ENCODE results near the gene TRIM50.
A peak's percentile ranks its signal among the peaks of the same experiment; 100 is the strongest.
"Not testable (repeated sequence)": the region's sequence is repeated elsewhere in the genome, so short reads cannot be mapped to it uniquely, and the experiment has no call there.

The TRIM50 gene

DNA sequence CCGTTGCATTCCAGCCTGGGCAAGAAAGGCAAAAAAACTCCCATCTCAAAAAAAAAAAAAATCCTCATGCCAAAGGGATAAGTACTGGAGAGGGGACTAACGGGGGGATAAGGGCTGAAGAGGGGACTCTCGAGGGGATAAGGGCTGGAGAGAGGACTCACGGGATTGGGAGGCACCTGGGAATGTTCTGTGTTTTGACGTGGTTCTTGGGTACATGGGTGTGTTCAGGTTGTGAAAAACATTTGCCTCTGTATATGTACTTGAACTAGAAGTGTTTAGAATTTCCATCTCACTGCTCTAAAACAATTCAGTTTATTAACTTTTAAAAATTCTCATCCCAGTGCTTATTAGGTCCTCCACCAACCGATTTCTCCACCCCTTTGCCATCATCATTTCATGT, 4.6 kb upstream of the TRIM50 start:
- Histone ChIP-seq H3K27ac (ENCODE audit: insufficient read depth, low read length, poor library complexity, severe bottlenecking) (no peak overlapping the region), H3K4me1 (ENCODE audit: control insufficient read depth, insufficient read depth, low read length, poor library complexity, severe bottlenecking) (no peaks in the 10 kb centered on the region), H3K4me3 (ENCODE audit: insufficient read depth, low read depth, low read length, poor library complexity, severe bottlenecking) (no peak overlapping the region), H3K36me3 (ENCODE audit: control insufficient read depth, insufficient read depth, low read length) (no peaks in the 10 kb centered on the region), H3K27me3 (replicated peaks; ENCODE audit: control insufficient read depth, insufficient read depth, low read length, poor library complexity, severe bottlenecking) (no peaks in the 10 kb centered on the region), H3K9me3 (ENCODE audit: control insufficient read depth, low read length) (no peaks in the 10 kb centered on the region)
- no peak for DNase-seq

DNA sequence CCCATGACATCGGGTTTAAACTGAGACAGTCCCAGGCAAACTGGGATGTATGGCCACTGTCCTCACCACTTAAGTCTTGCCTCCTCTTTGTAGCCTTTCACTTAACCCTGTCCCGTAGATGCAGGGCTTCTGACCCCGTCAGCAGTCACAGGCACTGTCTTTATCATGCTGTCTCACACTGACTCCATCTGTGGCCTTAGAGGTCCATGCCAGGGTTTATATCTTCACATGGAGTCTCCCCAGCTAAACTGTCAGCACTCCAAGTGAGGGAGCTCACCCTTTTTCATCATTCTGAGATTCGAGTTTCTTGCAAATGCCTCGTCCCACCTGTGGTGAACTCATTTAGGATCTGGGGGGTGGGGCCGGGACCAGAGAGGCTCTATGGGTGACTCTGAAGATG, 2.9 kb upstream of the TRIM50 start:
- Histone ChIP-seq H3K27ac (ENCODE audit: insufficient read depth, low read length, poor library complexity, severe bottlenecking) (no peak overlapping the region), H3K9me3 (ENCODE audit: control insufficient read depth, low read length) (no peaks in the 10 kb centered on the region), H3K27me3 (replicated peaks; ENCODE audit: control insufficient read depth, insufficient read depth, low read length, poor library complexity, severe bottlenecking) (no peaks in the 10 kb centered on the region), H3K36me3 (ENCODE audit: control insufficient read depth, insufficient read depth, low read length) (no peaks in the 10 kb centered on the region), H3K4me1 (ENCODE audit: control insufficient read depth, insufficient read depth, low read length, poor library complexity, severe bottlenecking) (no peaks in the 10 kb centered on the region), H3K4me3 (ENCODE audit: insufficient read depth, low read depth, low read length, poor library complexity, severe bottlenecking) (no peak overlapping the region)
- no peak for DNase-seq

DNA sequence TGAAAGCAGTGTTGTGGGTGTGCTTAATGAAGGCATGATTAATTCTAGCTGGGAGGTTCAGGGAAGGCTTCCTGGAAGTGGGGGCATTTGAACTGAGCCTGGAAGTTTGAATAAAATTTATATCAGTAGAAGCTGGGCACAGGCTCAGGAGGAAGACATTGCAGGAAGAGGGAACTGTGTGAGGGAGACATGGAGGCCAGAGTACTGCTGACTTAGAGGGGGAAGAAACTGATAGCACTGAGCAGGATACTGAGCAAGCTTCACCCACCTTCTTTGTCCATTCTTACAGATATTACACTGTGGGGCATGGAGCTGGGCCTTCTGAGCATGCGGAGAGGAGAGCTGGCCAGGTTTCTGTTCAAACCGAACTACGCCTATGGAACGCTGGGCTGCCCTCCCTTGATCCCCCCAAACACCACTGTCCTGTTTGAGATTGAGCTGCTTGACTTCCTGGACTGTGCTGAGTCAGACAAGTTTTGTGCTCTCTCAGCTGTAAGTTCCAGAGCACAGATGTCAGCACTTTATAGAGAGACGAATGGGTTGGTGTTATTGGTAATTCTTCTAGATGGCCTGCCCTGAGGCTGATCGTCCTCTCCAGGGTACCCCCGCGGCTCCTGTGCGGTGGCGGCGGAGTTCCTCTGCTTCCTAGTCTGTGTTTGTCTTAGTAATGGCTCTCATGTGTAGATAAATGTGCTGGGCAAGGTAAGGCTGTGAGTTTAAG, 2.1 kb upstream of the TRIM50 start:
- Histone ChIP-seq H3K36me3 (ENCODE audit: control insufficient read depth, insufficient read depth, low read length) (no peaks in the 10 kb centered on the region), H3K4me3 (ENCODE audit: insufficient read depth, low read depth, low read length, poor library complexity, severe bottlenecking) (no peak overlapping the region)
- DNase-seq: no peak

DNA sequence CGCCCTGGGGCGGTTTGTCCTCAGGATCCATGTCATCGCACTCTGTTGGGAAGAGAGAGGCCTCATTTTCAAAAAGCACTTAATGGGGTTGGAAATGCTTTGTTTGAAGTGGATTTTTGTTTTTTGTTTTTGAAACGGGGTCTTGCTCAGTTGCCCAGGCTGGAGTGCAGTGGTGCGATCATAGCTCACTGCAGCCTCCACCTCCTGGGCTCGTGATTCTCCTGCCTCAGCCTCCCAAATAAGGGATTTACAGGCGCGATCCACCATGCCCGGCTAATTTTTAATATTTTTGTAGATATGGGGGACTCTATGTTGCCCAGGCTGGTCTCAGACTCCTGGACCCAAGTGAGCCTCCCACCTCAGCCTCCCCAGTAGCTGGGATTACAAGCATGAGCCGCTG, 814 bp upstream of the TRIM50 start:
- Histone ChIP-seq H3K36me3 (ENCODE audit: control insufficient read depth, insufficient read depth, low read length) (no peaks in the 10 kb centered on the region), H3K9me3 (ENCODE audit: control insufficient read depth, low read length) (no peaks in the 10 kb centered on the region), H3K4me1 (ENCODE audit: control insufficient read depth, insufficient read depth, low read length, poor library complexity, severe bottlenecking) (peaks cover 4% of the 10 kb centered on the region), H3K27me3 (replicated peaks; ENCODE audit: control insufficient read depth, insufficient read depth, low read length, poor library complexity, severe bottlenecking) (no peaks in the 10 kb centered on the region), H3K27ac (ENCODE audit: insufficient read depth, low read length, poor library complexity, severe bottlenecking) (no peak overlapping the region), H3K4me3 (ENCODE audit: insufficient read depth, low read depth, low read length, poor library complexity, severe bottlenecking) (no peak overlapping the region)
- DNase-seq: no peak

More for the DNA sequence above, 2.1 kb upstream of the TRIM50 start:
- no peak overlapping the region for H3K27ac ChIP-seq (ENCODE audit: insufficient read depth, low read length, poor library complexity, severe bottlenecking)
- H3K9me3 ChIP-seq (ENCODE audit: control insufficient read depth, low read length): no peaks in the 10 kb centered on the region
- H3K27me3 ChIP-seq (replicated peaks; ENCODE audit: control insufficient read depth, insufficient read depth, low read length, poor library complexity, severe bottlenecking): no peaks in the 10 kb centered on the region
- H3K4me1 ChIP-seq (ENCODE audit: control insufficient read depth, insufficient read depth, low read length, poor library complexity, severe bottlenecking): no peaks in the 10 kb centered on the region

DNA sequence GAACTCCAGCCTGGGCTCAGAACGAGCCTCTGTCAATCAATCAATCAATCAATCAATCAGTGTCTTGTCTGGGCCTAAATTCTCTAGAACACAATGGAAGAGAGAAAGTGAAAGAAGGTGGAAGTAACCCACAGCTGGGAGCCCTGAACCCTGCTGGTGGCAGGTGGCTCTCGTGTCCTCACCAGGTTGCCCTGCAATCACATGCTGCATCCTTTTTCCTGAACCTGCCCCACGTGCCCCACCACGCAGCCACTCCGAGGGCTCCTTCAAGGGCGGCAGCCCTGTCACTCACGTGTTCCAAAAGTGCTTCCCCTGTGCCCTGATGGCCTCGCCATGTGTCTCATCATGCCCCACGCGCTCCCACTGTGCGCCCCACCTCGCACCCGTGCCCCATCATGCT, 433 bp downstream of the TRIM50 start:
- not testable (repeated sequence) for DNase-seq; H3K36me3 ChIP-seq (ENCODE audit: control insufficient read depth, insufficient read depth, low read length); H3K27ac ChIP-seq (ENCODE audit: insufficient read depth, low read length, poor library complexity, severe bottlenecking); H3K4me3 ChIP-seq (ENCODE audit: insufficient read depth, low read depth, low read length, poor library complexity, severe bottlenecking); H3K4me1 ChIP-seq (ENCODE audit: control insufficient read depth, insufficient read depth, low read length, poor library complexity, severe bottlenecking); H3K27me3 ChIP-seq (replicated peaks; ENCODE audit: control insufficient read depth, insufficient read depth, low read length, poor library complexity, severe bottlenecking); H3K9me3 ChIP-seq (ENCODE audit: control insufficient read depth, low read length)

DNA sequence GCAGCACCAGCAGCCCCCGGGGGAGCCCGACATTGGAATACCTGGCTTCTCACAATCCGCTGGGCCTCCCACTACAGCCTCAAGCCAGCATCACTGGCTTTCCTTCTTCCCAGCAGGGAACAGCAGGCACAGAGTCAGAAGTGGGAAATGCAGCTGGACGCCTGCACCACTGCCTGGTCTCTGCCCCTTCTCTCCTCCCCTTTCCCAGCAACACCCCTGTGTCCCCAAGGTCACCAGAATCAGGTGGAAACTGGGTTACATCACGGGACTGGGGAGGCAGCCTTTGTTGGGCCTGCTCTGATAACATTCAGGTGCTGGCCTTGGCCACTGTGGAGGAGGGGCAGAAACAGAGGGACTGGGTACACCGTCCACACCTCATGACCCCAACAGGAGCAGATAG, 2.5 kb downstream of the TRIM50 start:
- not testable (repeated sequence) for H3K27ac ChIP-seq (ENCODE audit: insufficient read depth, low read length, poor library complexity, severe bottlenecking); H3K4me3 ChIP-seq (ENCODE audit: insufficient read depth, low read depth, low read length, poor library complexity, severe bottlenecking); H3K36me3 ChIP-seq (ENCODE audit: control insufficient read depth, insufficient read depth, low read length); H3K9me3 ChIP-seq (ENCODE audit: control insufficient read depth, low read length); H3K4me1 ChIP-seq (ENCODE audit: control insufficient read depth, insufficient read depth, low read length, poor library complexity, severe bottlenecking); H3K27me3 ChIP-seq (replicated peaks; ENCODE audit: control insufficient read depth, insufficient read depth, low read length, poor library complexity, severe bottlenecking); DNase-seq

DNA sequence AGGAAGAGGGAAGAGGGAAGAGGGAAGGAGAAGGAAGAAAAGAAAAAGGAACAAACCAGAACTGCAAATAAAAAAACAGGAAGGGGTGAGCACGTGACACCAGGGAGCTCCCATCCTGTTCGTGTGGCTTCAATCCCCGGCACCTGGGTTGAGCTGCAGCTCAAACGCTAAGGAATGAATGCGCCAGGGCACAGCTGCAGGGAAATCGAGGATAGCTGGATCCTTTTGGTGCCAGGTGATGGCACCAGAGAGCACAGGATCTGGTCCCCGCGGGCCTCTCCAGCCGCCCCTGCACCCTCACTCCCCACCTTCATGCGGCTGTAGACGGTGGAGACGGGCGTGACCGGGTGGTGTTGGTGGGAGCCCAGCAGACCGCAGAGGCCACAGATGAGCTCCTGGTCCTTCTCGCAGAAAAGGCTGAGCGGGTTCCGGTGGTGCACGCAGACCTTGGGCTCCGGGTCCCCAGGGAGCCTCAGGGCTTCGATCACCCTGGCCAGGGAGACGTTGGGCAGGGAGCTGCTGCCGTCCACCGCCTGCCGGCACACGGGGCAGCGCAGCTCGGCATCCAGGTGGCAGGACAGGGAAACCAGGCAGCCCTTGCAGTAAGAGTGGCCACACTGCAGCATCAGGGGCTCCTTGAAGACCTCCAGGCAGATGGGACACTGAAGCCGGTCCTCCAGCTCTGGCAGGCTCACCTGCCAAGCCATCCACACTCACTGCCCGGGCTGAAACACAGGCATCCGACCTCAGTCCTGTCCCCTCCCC, 3.6 kb downstream of the TRIM50 start:
- H3K4me3 ChIP-seq (ENCODE audit: insufficient read depth, low read depth, low read length, poor library complexity, severe bottlenecking): peak overlapping the region; percentile 35
- not testable (repeated sequence) for H3K9me3 ChIP-seq (ENCODE audit: control insufficient read depth, low read length); H3K27me3 ChIP-seq (replicated peaks; ENCODE audit: control insufficient read depth, insufficient read depth, low read length, poor library complexity, severe bottlenecking); H3K27ac ChIP-seq (ENCODE audit: insufficient read depth, low read length, poor library complexity, severe bottlenecking); H3K4me1 ChIP-seq (ENCODE audit: control insufficient read depth, insufficient read depth, low read length, poor library complexity, severe bottlenecking); H3K36me3 ChIP-seq (ENCODE audit: control insufficient read depth, insufficient read depth, low read length)
- DNase-seq: peak in 2 of 3 donors; percentile 8 to 9

DNA sequence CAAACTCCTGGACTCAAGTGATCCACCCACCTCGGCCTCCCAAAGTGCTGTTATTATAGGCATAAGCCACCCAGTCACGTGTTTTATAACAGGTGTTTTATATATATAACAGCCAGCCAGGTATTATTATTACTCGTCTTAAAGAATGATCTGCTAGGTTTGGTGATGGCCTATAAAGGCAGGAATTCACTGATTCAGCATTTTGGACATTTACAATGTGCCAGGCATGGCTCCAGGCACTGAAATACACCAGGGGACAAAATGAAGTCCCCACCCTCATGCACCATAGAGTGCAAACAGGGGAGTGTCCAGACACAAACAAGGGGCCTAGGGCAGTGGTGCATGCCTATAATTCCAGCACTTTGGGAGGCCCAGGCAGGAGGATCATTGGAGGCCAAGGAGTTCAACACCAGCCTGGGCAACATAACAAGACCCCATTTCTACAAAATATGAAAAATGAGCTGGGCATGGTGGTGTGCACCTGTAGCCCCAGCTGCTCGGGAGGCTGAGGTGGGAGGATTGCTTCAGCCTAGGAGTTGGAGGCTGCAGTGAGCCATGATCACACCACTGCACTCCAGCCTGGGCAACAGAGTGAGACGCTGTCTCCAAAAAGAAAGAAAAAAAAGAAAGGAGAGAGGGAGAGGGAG, 4.3 kb downstream of the TRIM50 start:
- H3K36me3 ChIP-seq (ENCODE audit: control insufficient read depth, insufficient read depth, low read length); H3K4me1 ChIP-seq (ENCODE audit: control insufficient read depth, insufficient read depth, low read length, poor library complexity, severe bottlenecking); DNase-seq; H3K9me3 ChIP-seq (ENCODE audit: control insufficient read depth, low read length); H3K27ac ChIP-seq (ENCODE audit: insufficient read depth, low read length, poor library complexity, severe bottlenecking); H3K27me3 ChIP-seq (replicated peaks; ENCODE audit: control insufficient read depth, insufficient read depth, low read length, poor library complexity, severe bottlenecking): not testable (repeated sequence)
- H3K4me3 ChIP-seq (ENCODE audit: insufficient read depth, low read depth, low read length, poor library complexity, severe bottlenecking): peak overlapping the region; percentile 35

DNA sequence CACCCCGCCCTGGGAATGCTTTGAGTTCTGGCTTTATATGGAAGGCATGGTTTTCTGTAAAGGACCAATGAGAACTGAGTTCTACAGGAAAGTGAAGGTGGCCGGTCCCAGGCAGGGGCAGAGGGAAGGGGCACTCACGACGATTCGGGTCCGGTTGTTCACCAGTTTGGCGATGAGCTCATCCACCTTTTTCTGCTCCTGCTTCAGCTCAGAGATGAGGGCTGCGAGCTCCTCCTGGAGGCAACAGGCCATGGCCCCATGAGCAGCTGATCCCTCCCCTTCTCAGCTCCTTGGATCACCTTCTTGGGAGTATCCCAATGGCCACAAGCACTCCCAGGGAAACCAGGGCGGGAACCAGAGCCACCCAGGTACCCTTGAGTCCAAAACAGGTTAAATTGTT, 7.9 kb downstream of the TRIM50 start:
- H3K4me1 ChIP-seq (ENCODE audit: control insufficient read depth, insufficient read depth, low read length, poor library complexity, severe bottlenecking): not testable (repeated sequence)

DNA sequence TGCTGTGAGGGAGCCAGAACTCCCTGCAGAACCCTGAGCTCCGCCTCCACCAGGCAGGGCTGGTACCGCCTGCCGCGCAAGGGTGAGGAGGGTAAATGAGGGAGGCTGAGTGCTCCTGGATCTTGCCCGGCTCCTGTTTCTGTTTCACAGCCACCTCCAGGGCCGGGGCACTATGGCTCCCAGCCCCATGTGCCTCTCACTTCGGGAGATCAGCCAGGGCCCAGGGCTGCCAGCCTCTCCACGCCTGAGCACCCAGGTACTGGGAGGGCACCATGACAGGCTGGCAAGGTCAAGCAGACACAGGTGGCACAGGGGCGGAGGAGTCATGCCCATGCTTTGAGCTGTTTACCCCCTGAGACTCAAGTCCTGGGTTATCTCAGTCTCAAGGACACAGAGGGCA, 8.3 kb downstream of the TRIM50 start:
- not testable (repeated sequence) for H3K27ac ChIP-seq (ENCODE audit: insufficient read depth, low read length, poor library complexity, severe bottlenecking); H3K27me3 ChIP-seq (replicated peaks; ENCODE audit: control insufficient read depth, insufficient read depth, low read length, poor library complexity, severe bottlenecking); H3K4me1 ChIP-seq (ENCODE audit: control insufficient read depth, insufficient read depth, low read length, poor library complexity, severe bottlenecking); H3K9me3 ChIP-seq (ENCODE audit: control insufficient read depth, low read length); H3K4me3 ChIP-seq (ENCODE audit: insufficient read depth, low read depth, low read length, poor library complexity, severe bottlenecking); H3K36me3 ChIP-seq (ENCODE audit: control insufficient read depth, insufficient read depth, low read length); DNase-seq

More for the DNA sequence above, 7.9 kb downstream of the TRIM50 start:
- DNase-seq; H3K9me3 ChIP-seq (ENCODE audit: control insufficient read depth, low read length); H3K4me3 ChIP-seq (ENCODE audit: insufficient read depth, low read depth, low read length, poor library complexity, severe bottlenecking); H3K27ac ChIP-seq (ENCODE audit: insufficient read depth, low read length, poor library complexity, severe bottlenecking); H3K36me3 ChIP-seq (ENCODE audit: control insufficient read depth, insufficient read depth, low read length); H3K27me3 ChIP-seq (replicated peaks; ENCODE audit: control insufficient read depth, insufficient read depth, low read length, poor library complexity, severe bottlenecking): not testable (repeated sequence)

Data from effector memory CD4-positive, alpha-beta T cell (primary cell).